Amniotic epithelial cell (primary cell): ENCODE results near the gene RNF144A.
A peak's percentile ranks its signal among the peaks of the same experiment; 100 is the strongest.

Experiments
- DNase-seq: peaks from one replicate; pipeline ENCODE4 v3.0.0-alpha.2; 2010; ENCODE audit warnings: low read depth

Gene RNF144A

DNA sequence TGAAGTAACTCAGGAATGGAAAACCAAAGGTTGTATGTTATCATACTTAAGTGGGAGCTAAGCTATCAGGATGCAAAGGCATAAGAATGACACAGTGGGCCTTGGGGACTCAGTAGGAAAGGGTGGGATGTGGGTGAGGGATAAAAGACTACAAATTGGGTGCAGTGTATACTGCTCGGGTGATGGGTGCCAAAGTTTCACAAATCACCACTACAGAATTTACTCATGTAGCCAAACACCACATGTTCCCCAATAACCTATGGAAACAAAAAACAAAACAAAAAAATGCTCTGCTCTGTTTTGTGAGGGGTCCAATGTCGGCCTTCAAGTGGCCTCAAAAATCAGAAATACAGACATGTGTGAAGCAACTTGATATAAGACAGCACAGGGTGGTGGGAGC lies 8.9 kb upstream of the RNF144A start:
- no peak for DNase-seq

DNA sequence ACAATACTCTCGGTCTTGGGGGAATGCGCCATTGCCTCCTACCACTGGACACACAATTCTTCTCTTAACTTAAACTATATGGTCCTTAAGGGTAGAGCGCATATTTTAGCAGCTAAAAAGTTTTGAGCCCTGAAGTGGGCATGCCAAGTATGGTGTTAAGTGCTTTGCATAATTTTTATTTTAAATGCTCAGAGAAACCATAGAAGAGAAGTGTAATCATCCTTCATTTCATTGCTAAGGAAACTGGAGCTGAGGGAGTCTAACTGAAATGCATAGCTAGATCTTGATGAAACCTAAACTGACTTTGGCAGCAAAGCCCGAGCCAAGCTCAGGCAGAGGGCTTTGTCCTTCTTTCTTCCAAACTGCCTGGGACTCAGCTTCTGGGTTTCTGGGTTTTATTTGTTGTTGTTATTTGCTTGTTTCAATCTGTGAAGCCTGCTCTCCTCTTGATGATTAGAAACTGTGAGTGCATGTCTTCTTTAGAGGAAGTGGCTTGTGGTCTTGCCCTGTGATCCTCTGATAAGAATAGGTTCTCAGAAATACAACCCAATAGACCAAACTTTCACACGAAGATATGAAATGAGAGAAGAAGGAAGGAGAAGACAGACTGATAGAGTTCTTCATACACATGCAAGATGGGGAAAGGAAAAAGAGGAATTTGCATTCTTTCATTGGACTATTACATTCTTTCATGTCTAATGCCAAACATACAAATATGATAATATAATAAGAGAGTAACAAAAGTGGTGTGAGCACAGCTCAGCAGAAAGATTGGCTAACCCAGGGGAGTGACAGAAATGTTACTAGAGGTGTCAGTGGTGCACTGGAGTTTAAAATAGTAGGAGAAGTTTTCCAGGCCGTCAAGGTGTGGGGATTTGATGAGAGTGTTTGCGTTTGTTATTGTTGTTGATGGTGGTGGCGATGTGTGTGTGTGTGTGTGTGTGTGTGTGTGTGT lies 7.5 kb upstream of the RNF144A start:
- peak; percentile 60 for DNase-seq

DNA sequence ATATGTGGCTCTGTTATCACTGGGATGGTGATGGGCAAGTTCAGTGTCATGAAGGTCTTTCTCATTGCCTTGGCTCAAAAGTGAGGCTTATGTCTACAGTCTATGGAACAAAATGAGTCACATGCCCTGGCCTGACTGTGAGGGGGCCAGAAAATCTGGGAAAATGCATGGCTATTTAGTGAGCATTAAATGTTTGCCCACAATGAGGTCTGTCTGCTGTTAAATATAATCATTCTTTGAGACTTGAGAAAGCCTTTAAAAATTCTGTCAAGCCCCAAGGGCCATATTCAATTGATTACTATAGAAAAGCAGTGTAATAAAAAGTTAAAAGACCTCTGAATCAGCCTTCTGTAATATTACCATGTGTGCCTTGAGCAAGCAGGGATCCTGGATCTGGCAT lies 5.5 kb upstream of the RNF144A start:
- DNase-seq = no peak

DNA sequence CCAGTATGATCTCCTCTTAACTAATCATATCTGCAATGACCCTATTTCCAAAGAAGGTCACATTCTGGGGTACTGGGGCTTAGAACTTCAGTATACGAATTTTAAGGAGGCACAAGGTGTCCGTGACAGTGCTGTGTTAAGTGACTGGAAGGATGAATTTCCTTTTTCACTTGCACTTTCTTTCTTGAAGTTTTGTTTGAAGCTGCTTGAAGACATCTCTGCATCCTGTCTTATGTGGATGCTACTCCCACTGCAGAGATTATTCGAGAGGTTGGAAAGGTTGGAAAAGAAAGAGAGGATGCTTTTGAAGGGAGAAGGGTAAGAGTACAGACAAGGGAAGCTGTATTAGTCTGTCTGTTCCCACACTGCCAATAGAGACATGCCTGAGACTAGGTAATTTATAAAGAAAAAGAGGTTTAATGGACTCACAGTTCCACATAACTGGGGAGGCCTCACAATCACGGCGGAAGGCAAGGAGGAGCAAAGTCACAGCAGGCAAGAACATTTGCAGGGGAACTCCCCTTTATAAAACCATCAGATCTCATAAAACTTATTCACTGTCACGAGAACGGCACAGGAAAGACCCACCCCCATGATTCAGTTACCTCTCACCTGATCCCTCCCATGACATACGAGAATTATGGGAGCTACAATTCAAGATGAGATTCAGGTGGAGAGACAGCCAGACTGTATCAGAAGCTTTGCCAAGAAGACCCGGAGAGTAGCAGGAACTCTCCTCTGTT lies 3.6 kb upstream of the RNF144A start:
- DNase-seq = no peak

DNA sequence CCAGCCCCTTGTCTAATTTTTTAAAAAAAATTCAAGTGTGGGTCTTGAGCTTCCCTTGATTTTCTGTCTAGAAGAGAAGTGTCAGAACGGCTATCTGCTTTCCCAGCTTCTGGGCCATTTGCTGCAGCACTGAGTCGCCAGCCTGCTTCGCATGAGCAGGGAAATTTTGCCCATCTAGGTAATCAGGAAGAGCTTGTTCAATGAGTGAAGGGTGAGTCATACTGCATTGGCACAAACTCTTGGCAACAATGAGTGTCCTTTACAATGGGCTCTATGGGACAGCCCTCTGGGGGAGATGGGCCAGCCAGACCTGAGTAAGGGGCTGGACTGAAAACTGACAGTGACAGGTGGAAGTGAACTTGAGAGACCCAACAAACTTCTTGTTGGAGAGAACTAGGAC lies 2.4 kb upstream of the RNF144A start:
- no peak for DNase-seq

DNA sequence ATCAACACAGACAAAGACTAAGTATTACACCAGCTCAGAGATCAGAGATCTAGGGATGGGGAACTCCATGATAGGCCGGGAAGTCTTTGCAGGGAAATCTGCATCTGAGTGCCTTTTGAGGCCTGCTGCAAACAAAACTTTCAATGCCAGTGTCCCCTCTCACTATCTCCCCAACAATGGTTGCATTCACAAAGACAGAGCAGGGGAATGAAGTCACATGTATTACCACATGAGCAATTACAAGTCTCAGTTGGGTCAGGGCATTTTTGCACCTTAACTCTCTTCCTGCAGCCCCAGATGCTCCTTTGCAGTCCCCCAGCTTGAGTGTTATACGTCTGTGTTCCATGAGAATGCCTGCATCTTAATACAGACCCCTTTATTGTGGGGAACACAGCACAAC lies 1.8 kb upstream of the RNF144A start:
- no peak for DNase-seq

DNA sequence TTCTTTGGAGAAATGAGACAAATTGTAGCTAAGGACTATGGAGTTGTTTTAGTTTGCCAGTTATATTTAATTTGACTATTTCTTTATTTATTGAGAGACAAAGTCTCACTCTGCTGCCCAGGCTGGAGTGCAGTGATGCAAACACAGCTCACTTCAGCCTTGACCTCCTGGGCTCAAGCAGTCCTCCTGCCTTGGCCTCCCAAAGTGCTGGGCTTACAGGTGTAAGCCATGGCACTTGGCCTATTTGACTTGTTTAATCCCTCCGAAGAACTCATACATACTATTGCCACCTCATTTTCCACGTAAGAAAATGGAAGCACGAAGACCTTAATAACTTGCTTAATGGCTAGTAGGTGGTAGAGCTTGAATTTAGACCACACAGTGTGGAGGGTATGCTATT lies 988 bp upstream of the RNF144A start:
- no peak for DNase-seq

DNA sequence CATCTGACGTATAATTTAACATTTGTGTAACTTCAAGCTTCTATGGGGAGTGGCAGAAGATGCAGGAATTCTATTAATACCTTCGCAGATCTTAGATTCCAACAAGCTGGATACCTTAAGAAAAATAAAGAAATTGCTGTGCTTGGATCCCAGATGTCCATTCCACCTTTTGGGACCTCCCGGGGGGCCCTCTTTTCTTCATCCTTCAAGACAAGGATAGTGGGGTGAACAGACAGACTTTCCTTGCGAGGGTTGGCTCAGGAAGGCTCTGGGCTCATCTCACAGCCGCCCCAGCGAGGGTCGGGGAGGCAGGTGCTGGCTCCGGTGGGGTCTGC lies 509 bp upstream of the RNF144A start:
- no peak for DNase-seq

DNA sequence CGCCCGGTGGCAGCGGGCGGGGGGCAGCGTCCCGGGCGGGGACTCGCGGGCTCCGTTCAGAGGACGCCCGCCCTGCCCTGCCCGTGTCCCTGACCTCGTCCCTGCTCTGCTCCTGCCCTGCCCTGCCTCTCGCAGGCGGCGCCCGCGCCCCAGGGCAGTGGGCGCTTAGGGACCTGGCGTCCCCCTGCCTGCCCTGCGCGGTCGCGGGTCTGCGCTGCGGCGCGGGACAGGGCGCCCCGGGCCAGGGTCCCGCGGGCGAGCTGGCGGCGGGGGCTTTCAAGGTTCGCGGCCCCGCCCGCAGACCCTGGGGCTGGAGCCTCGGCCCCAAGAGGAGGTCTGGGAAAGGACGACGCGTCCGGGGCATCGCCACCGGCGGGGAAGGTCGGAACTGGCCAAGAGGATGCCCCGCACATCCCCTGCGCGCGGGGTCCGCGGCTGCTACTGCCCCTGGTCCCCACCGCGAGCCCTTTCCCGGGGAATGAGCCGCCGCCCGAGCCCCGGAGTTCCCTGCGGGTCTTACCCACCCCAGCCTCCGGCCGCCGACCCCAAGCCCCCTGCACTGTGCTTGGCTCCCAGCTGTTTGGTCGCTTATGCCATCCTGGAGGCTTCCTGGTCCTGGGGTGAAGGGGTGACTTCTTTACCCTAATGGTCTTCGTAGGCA lies 679 bp downstream of the RNF144A start:
- DNase-seq = no peak

DNA sequence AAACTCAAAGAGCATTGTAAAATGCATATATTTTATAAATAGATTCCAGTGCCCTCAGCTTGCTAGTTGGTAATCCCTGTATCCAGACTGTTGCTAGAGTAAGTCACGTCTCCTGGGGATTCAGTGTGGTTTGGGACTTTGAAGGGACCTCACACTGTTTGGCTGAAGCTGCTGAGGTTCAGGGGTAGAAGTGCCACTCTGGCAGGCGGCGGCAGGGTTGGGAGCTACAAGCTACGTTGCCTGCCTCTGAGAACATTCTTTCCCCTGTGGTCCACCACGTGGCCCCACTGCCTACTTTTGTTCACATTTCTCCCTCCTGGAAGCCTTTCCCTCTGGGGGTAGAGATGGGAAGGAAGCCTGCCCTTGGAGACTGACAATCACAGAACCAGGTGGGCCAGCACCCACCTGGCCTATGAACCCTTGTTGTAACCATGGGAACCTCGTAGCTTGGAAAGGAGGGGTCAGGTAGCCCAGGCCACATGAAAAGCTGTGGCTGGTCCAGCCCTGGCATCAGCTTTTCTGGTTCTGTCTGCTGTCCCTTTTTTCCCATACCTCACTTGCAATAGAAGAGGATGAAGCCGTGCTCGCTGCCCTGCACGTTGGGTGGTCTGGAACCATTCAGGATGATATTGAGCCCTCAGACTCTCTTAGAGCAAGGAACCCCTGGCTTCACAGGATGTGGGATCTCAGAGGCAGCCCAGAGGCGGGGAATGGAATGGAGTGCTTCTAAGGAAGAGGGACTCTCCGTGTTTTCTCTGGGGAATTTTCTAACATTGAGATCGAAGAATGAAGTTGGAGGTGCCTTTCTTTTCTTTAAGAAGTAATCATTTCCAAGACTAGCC lies 2.9 kb downstream of the RNF144A start:
- no peak for DNase-seq

DNA sequence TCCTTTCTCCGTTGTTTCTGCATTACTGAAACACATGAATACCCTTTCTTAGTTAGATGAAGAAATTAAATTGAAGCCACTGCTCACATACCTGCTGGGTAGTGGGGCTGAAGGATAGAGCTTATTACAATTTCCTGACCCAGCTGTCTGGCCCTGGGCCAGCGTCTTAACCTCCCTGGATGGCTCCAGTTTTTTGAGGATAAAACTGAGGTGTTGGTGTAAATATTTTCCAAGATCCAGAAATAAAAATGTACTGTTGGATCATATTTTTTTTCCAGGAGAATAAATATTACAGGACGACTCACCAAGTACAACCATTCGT lies 3.5 kb downstream of the RNF144A start:
- no peak for DNase-seq

DNA sequence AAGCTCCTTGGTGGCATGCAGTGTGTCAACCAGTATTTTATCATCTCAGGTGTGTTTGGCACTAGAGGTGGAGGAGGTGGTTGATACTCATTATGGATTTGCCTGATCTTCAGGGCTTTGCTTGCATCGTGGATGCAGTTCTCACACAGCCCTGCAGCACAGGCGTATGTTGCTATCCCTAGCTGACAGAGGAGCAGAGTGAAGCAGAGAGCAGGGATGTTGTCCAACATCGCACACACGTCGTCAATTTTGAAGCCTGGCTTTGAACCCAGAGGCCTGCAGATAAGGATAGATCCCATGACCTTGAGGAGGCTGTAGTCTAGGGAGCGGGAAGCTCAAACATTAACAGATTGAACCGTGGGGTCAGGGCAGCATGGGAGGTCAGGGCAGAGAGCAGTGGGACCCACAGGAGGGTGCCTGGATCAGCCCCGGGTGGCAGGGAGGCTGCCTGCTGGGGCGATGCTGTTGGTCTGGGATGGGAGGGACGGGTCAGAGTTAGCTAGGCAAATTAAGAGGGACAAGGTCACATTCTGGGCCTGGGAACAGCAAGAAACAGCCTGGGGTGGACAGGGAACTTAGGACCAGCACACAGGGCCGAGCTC lies 4.2 kb downstream of the RNF144A start:
- no peak for DNase-seq

DNA sequence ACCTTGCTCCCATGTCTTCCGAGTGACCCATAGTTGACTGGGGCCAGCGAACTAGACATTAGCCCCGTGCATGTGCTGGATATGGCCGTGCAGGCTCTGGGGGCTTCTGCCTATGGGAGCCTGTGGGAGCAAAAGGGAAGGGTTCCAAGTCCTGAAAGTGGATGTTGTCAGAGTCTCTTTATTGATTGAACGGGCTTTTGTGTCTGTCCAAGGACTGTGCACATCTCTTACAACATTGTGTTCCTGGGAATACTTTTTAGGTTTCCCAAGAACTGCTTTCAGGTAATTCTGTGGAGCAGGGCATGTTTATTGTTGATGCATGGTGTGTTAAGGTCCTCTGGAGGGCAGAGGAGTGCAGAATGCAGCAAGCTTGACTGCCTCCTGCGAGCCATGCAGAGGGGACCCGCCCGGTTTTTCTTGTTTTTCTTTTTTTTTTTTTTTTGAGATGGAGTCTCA lies 5.0 kb downstream of the RNF144A start:
- no peak for DNase-seq

DNA sequence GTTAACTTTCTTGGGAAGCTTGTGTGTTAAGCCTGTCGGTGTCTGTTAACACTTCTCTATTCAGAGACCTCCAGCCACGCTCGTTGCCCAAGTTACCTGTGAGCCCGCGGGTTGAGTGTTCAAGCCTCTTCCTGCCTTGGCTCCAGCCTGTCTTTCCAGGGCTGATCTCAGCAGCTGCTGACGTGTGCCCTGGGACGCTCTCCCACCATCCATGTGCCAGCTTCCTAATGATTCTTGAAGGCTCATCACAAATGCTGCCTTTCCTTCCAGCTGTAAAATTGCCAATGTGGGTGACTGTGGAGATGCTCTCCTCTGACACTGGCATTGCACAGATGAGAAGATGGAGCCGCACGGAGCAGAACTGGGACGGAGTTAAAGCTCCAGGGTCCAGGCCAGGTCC lies 6.1 kb downstream of the RNF144A start:
- DNase-seq = no peak

DNA sequence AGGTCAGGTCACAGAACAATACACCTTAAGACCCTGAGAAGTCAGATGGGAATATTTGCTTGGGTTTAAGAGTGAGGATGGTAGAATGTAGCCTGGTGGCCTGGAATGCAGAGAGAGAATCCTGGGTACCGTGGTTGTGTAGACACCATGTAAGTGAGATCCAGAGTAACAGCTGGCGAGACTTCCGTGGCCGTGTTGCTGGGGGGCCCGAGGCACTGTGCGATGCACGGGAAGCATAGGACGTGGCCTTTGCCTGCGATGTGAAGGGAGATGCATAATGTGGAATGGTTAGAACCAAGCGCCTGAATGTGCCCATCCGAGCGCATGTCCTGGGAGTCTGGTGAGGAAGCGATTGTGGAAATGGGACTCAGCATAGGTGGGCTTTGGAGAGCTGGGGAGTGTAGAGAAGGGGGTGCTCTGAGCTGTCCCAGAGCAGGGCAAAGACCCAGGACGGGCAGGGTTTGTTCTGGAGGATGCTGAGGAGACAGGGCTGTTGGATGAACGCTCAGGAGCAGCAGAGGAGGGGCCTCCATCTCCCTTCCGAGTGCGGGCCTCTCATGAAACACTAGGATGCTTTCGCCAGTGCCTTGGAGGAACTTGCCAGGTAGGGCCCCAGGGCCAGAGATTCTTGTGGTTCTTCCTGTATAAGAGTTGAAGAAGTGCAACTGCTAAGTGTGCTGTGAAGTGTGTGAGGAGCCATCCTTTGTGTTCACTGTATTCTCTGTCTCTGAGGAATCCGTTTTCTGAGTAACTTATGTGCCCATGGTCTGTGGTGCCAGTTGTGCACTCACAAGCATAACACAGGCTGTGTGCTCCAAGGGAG lies 7.1 kb downstream of the RNF144A start:
- DNase-seq = no peak

DNA sequence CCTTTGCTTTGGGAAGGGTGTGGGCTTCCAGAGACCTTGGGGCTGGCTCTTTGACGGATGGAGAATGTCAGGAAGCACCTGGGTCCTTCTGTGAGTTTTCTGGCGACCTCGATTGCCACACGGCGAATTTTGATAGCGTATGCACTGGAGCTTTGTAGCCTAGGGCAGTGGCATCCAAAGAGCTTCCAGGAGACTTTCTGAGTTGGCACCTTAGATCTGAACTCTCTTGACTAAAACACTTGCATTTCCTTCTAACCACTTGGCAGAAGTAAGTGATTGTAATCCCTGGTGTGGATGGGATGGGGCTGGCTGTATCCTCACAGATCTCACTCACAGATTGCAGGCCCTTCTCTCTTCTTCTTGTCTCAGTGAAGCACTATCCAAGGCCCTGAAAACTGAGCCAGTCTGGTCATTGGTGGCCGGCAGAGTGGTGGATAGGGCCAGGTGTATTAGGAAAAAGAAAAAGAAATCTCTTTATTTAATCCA lies 7.8 kb downstream of the RNF144A start:
- no peak for DNase-seq

DNA sequence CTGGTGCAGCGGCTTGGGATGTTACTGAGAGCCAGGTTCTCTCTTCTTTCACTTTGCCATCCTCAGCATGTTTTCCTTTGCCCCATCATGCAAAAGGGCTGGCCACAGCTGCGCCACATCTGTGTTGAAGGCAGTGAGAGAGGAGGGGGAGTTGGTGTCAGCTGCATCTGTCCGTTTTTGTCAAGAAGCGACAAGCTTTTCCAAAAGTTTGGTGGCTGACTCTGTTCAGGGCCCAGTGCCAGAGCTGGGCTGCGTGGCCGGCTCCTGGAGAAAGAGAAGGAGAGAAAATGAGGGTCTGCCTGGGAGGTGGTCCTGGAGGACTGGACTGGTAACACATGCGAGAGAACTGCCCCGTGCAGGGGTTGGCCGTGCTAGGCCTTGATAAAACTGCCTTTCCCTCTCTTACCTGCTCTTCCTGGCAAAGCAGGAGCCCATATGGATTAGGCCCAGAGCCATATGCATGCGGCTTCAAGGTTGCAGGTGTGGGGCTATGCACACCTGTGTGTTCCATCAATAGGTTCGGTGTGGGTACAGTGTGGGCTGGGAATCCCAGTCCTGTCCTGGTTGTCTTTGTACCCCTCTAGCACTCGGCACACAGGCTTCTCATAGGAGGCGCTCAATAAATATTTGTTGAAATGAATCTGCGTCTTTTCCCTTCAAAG lies 9.0 kb downstream of the RNF144A start:
- DNase-seq = no peak

DNA sequence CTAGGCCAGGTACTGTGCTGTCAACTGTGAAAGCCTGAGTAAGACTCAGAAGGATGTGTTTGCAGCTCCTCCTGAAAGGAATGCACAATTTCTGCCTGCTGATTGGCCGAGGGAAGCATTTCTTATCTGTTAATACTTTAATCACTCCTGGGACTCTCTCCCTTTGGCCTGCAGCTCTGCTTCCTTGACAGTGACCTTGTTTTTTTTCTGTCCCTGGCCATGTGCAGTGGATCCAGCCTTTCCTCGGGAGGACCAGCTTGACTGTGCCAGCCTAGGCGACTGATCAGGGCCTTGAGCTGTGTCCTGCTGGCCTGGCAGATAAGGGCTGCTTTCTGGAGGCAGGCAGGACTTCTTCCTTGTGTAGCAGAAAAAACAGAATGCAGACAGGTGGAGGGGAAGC lies 10.0 kb downstream of the RNF144A start:
- DNase-seq = peak; percentile 67

DNA sequence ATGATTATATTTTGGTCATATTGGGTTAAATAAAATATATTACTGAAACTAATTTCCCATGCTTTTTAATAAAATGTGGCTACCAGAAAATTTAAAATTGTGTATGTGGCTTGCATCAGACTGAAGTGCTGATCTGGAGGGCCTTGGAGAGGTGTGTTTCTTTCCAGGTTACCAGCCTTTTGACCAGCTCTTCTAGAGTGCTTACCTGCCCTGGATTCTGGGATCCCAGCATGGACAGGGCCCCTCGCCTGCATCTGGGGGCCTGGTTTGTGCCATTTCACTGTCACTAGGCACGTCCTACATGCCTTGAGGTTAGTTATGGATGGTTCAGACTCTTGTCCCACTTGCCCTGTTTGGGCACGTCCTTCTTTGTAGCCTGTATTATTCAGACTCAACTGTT lies 10.5 kb downstream of the RNF144A start:
- DNase-seq = no peak

DNA sequence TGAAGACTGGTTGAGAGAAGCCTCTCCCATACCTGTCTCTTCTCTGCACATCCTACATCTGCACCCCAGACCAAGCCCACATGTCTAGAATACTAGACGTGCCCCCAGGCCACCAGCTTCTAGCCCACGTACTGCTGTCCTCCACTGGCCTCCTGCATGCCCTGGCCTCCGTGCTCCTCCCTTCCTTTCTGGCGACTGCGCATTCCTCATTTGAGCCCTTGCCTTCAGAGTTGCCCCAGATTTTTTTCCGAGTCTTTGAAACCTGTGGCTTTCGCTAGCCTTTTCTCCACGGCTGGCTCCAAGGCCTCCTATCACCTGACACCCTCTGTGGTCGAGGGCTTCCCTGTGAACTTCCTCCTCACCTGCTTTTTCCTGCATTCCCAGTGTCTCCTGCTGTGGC lies 11.2 kb downstream of the RNF144A start:
- no peak for DNase-seq
